NCI-H2107 (cell line): ENCODE data around the gene LACC1.
A peak's percentile ranks its signal among the peaks of the same experiment; 100 is the strongest.

Experiments used
- DNase-seq: peaks from one replicate; lab custom pipeline; 2025; lab: John Stamatoyannopoulos, UW

The LACC1 gene

DNA sequence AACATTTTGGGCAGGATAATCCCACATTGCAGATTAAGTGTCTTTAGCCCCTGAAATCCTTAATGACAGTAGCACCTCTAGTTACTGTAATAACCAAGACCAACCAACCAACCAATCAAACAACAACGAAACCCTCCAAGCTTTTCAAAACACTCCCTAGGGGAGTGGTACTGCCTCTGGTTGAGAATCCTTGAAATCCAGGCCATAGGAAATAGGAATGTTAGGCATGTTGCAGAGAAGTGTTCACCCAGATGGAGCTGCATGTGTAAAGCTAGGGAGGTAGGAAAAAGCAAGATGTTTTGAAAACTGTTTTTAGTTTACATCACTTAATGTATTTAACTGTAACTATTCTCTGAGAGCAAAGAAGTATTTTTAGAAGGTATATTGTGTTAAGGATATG lies 4.5 kb downstream of the LACC1 start:
- no peak for DNase-seq

DNA sequence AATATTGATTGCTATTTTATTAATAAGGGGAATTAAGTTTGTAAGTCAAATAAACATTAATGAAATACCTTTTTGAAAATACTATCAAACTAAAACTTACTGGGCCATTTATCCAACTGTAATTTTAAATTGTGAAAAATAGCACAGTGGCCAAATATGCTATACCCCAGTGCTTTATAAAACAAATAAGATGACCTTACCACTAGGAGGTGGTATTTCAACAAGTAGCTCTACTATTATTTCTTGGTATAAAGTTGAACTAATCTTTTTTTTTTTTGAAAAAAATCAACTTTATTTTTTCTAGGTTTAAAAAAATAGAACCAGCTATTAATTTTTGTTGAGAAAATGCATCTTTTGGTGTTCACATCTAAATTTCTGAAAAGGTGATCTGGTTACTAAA lies 14.7 kb downstream of the LACC1 start:
- DNase-seq, result no peak

- DNase-seq, result no peak
These were observed 16.2 kb downstream of the LACC1 start for GRCh38 chr13:43895940-43896339.

DNA sequence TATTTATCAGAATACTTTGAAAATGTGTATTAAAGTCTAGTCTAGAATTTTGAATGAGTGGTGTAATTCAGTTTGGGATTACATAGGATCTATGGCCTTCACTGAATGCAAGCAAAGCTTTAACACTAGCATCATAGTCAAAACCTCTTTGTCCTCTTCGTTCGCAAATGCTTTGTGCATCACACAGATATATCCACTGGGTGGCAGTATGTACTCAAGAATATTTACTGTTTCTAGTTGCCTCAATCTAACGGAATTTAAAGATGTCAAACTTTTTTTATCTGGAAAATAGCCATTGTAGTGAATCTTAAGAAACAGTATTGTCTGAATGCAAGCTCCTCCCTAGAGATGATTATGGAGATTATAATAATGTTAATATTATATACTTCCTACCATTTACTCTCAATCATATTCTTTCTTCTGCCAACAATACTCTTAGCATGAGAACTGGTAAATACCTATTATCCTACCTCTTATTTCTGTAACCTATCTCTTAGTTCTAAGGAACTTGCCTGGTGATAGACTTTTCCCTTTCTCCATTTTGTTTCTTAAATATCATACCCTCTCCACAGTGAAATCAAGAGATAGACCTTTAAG lies 25.8 kb downstream of the LACC1 start:
- DNase-seq, result peak; percentile 34

DNA sequence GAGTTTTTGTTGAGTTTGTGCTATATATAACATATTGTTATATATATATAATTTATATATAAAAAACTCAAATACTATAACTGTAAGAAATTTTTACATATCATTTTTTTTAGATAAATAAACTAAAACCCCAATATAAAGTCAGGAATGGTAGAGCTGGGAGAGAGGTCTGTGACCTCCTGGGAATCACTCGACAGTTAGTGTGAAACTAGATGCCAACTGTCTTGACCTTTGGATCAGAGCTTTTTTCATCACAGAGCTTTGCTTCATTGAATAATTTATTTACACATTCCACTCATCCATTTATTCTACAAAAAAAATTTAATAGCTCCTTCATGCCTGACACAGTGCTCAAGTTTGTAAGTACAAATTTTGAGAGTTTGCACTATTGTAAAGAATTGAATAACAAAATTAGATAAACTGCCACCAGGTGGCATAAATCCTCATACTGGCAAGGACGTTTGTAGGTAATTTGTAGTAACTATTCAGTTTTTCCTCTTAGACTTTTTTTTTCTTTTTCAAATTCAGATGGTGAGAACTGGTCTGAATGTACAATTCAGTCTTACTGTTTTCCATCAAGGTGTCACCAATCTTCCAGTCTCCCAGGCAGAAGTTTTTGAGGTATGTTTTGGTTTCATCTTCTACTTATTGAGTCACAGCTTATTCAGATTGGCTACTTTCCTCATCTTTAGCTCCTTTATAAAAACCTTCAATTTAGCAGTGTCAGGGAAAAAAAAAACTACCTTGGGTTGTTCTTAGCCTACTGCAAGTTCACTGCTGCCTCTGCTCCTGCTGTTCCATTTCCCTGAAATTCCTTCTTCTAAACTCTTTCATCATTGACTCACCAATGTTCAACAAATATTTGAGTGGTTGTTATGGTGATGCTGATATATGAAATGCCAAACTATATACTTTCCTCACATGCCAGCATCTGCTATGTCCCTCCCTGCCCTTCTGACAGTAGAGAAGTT lies 28.7 kb downstream of the LACC1 start:
- peak; percentile 2 for DNase-seq

DNA sequence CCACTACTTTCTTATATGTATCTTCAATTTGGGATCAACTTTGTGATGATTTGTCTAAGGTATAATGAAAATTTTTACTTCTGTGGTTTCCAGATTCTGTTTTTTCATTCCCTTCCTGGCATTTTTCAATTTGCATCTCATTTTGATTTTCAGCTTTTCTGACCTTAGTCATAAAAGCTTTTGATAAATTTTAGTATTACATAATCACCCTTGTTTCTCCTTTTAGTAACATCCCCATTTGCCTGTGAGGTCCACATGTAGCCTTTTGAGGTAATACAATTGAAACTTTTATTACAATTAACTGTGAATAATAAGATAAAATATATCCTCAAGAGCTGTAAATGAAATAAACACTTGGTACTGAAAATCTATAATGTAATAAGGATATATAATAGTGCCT lies 31.2 kb downstream of the LACC1 start:
- no peak for DNase-seq

DNA sequence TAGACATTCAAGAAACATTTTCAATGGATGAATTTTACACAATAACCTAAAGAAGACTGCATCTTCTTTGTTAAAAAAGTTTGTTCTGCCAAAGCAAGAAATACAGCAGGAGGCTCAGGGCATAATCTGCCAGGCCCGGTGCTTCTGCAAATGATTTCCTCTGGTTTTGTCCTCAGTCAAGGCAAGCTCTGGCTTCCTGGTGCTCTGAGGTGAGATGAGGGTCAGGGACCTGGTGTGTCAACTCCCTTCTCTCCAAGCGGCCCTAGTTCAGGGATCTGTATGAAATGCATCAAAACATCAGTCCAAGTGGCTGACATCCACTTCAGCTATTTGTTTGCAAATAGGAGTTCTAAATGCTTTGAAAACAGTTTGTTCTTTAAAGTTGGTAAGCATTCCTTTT lies 31.6 kb downstream of the LACC1 start:
- no peak for DNase-seq

DNA sequence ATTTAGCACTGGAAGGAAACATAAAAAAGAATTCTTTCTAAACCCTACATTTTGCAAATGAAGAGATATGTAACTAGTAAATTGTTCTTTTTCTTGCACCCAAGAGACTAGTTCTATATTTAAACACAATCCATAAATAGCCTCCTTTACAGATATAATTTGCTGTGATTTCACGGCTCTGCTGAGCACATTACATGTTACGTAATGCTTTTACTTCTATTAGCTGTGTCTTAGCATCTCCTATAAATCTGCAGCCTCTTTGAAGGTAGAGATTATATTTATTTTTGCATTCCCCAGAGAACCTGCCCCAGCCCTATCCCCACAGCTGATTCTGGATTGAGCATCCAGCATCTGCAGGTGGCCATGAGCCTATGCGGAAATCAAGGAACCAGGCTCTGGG lies 32.2 kb downstream of the LACC1 start:
- no peak for DNase-seq

GRCh38 chr13:43915451-43915850 lies 35.7 kb downstream of the LACC1 start:
- DNase-seq, result no peak

- DNase-seq, result no peak
These were observed 37.1 kb downstream of the LACC1 start for GRCh38 chr13:43916828-43917227.

DNA sequence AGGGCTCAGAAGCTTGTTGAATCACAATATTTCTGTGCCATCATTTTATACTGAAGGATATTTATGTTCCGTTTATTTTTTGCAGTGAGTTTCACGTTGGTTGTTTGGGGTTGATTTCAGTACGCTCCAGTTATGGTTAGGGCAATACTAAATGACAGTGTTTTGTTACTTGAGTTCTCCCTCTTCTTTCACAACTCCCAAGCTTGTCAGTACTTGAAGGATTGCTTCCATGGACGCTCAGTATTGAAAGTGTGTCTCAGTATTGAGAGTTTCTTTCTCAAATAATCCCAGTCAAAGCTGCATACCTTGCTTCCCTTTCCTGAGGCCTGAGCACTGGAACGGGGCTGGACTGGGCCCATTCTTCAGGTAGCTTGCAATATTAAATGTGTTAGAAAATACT lies 38.9 kb downstream of the LACC1 start:
- DNase-seq, result no peak

DNA sequence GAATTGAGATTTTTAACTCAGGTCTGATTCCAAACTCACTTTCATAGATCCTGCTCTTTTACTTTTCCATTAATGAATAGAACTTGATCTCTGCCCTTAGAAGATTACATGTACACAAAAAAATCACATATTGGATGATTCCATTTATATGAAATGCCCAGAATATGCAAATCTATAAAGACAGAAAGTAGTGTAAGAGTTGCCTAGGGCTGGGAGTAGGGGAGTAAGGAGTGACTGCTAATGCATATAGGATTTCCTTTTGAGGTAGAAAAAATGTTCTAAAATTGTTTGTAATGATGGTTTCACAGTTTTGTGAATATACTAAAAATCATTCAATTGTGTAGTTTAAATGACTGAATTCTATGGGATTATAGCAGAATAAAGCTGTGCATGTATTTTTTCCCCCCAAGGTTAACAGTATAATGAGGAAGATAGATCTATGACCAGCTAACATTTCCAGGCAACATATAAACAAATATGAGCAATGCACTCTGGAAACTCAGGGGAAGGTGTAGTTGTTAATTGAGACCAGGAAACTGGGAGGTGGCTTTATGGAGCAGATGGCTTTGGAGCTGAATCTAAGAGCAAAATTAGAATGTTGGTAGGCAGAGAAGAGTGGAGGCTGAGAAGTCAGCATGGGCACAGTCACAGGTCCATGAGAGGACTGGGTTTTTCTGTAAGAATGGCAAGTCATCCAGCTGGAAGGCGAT lies 41.4 kb downstream of the LACC1 start:
- DNase-seq, result no peak

DNA sequence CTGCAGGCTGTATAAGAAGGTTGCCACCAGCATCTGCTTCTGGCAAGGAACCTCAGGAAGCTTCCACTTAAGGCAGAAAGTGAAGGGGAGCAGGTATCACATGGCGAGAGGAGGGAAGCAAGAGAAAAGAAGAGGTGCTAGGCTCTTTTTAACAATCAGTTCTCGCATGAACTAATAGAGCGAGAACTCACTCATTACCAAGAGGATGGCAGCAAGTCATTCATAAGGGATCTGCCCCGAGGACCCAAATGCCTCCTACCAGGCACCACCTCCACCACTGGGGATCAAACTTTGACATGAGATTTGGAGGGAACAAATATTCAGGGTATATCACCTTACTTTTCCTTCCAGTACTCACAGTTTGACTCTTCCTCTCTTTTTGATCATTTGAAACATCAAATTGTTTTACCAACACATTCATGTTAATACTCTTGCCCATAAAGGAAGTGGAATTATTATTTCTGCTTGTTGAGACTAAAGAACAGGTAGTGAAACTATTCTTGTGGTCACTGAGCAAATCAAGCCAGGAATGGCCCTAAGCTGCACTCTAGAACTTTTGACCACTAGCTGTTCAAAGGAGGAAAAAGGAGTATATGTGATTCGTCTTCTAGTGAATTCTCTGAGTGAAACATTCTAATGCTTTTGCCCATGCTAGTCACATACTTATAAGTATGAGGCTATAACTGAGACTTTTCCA lies 45.0 kb downstream of the LACC1 start:
- no peak for DNase-seq

GRCh38 chr13:43929947-43930346 lies 50.2 kb downstream of the LACC1 start:
- no peak for DNase-seq

DNA sequence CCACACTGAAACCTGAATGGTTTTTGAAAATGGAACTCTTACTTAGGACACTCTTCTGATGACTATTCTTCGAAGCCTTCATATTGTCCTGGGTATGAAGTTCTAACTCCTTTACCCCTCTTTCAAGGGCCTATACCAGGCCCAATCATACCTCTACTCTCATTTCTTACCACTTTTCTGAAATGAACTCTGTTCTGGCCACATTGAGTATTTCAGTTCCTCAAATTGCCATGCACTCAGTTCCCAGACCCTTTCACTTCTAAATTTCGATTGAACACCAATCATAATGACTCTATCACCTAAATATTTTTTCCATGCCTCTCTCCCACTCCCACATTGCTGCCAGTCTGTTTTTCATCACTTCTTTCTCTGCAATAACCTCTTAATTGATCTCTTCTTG lies 53.7 kb downstream of the LACC1 start:
- DNase-seq, result no peak

- no peak for DNase-seq
These were observed 54.6 kb downstream of the LACC1 start for GRCh38 chr13:43934273-43934672.

DNA sequence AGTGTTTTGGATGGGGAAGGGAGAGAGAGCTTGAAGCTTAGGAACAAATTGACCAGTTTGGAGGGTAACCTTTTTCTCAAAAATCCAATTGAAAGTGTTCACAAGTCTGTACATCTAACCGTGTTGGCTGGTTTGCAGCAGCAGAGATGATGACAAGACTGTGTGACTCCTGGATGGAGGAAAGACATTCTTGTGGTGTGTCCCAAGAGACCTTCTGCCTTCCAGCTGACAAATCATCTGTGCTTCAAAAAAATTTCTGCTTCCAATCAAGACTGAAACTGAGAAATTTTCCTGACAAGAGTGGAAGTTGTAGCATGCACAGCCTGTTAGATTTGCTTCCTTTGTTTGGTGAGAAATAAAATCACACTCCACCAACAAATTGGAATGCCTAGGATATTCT lies 56.2 kb downstream of the LACC1 start:
- no peak for DNase-seq

DNA sequence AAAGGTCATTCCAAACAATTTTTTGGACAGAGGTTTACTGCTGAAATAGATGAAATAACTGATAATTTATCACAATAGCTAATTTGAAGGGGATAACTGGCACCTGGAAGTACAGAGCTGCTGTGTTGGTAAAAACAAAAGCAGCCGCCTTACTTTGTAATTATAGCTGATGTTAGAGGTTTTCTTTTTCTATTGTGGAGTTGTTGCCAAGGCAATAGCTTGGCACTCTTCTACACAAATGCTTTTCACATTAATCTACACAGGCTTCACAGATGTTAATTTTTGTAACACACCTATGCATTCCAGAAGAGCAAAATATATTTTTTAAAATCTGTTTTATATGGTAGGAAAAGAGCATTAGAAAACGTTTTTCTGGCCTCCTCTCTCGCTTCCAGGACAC lies 56.9 kb downstream of the LACC1 start:
- DNase-seq, result no peak

DNA sequence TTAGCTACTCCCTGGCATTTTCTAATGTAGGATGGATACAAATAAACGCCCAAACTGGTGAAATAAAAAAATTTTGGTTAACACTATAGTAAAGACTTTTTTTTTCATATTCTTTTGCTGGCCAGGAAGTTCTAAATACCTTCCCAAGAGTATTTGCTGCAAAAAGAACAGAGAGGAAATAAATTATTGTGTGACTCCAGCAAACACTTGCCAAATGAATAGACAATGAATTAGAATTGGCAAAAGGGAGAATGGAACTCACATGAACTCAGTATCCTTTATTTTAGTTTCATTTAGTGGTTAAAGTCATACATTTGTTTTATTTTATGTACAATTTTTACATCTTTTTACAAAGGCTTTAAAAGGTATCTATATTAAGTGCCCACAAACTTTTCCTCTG lies 58.1 kb downstream of the LACC1 start:
- DNase-seq, result no peak

GRCh38 chr13:43938449-43938848 lies 58.7 kb downstream of the LACC1 start:
- DNase-seq, result no peak

DNA sequence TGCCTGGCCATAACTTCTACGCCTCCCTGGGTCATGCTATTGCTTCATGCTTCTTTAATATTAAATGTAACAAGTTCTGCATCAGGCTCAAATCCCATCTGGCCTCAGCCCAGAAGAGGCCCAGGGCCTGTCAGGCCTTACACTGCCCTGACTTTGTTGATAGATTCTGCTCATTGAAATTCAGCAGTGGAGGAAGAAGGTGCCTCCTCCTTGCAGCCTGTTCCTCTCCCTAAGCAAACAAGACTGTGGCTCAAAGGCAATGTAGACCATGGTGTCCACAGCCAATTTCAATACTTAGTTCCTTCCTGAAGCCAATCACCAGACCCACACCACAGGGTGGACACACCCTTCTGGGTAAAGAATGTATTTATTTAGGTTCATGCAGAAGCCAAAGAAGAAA lies 59.4 kb downstream of the LACC1 start:
- DNase-seq, result no peak

- no peak for DNase-seq
These were observed 62.6 kb downstream of the LACC1 start for GRCh38 chr13:43942286-43942685.
